K562 (cell line): Measurements from ENCODE around the gene DHRS13. TPM values are rescaled to one million over a fixed set of nuclear protein-coding genes. Genes with fewer than 3 reads are reported as not detected.

Experiments used
- ARID1B ChIP-seq: fragments of 450-650 bp; IDR thresholded peaks from 2 replicates; pipeline ENCODE4 v1.6.1; 2016; ENCODE audit warnings: antibody characterized with exemption, mild to moderate bottlenecking, inconsistent platforms
- BRD4 ChIP-seq: fragments of 200-600 bp; sonication (generic); IDR thresholded peaks from 2 replicates; pipeline ENCODE4 v1.6.1; 2017; ENCODE audit warnings: inconsistent platforms
- CAMTA2 ChIP-seq: fragments of 250-450 bp; sonication (Bioruptor Pico); conservative IDR thresholded peaks from 2 replicates; pipeline ENCODE4 v1.5.1; 2022
- CBX2 ChIP-seq: fragments of 200-600 bp; sonication (generic); IDR thresholded peaks from one replicate; pipeline ENCODE4 v1.6.1; 2012; ENCODE audit warnings: mild to moderate bottlenecking, low read length, inconsistent platforms; ENCODE audit not compliant: insufficient read depth, poor library complexity, severe bottlenecking
- CHD2 ChIP-seq: IDR thresholded peaks from 2 replicates; pipeline ENCODE4 v1.6.1; 2011; ENCODE audit warnings: low read depth, low read length
- COPS2 ChIP-seq: fragments of 450-650 bp; conservative IDR thresholded peaks from 2 replicates; pipeline ENCODE4 v1.6.1; 2016; ENCODE audit warnings: mild to moderate bottlenecking, moderate library complexity
- GABPA ChIP-seq: fragments of 200-800 bp; sonication (Bioruptor generic); conservative IDR thresholded peaks from 2 replicates; pipeline ENCODE4 v1.6.1; 2016; ENCODE audit warnings: low read depth, missing genetic modification characterization, missing compliant biosample characterization
- HNRNPL ChIP-seq: fragments of 200-400 bp; formaldehyde crosslinking; IDR thresholded peaks from 2 replicates; pipeline ENCODE4 v1.6.1; 2017; ENCODE audit warnings: low read depth, mild to moderate bottlenecking, low read length
- KLF13 ChIP-seq: fragments of 450-650 bp; IDR thresholded peaks from 2 replicates; pipeline ENCODE4 v1.6.1; 2016; ENCODE audit warnings: missing genetic modification characterization, low read depth, mild to moderate bottlenecking, missing compliant biosample characterization, moderate library complexity, borderline replicate concordance
- KLF16 ChIP-seq: IDR thresholded peaks from 2 replicates; pipeline ENCODE4 v1.6.1; 2016; ENCODE audit warnings: antibody characterized with exemption
- NCOA6 ChIP-seq: fragments of 450-650 bp; IDR thresholded peaks from 2 replicates; pipeline ENCODE4 v1.6.1; 2017; ENCODE audit warnings: mild to moderate bottlenecking
- PML ChIP-seq: IDR thresholded peaks from 2 replicates; pipeline ENCODE4 v1.6.1; 2012; ENCODE audit warnings: low read length, inconsistent platforms
- RAD51 ChIP-seq: fragments of 450-650 bp; IDR thresholded peaks from 2 replicates; pipeline ENCODE4 v1.7.1; 2016; ENCODE audit warnings: low read depth, mild to moderate bottlenecking, borderline replicate concordance
- RBM25 ChIP-seq: fragments of 200-400 bp; formaldehyde crosslinking; IDR thresholded peaks from 2 replicates; pipeline ENCODE4 v1.6.1; 2018; ENCODE audit warnings: low read length, low read depth, moderate library complexity; ENCODE audit not compliant: severe bottlenecking
- SNIP1 ChIP-seq: fragments of 450-650 bp; IDR thresholded peaks from 2 replicates; pipeline ENCODE4 v1.7.1; 2017; ENCODE audit warnings: low read depth, mild to moderate bottlenecking
- SRSF3 ChIP-seq: fragments of 200-400 bp; formaldehyde crosslinking; IDR thresholded peaks from 2 replicates; pipeline ENCODE4 v1.6.1; 2016; ENCODE audit warnings: mild to moderate bottlenecking, low read length, moderate library complexity; ENCODE audit not compliant: insufficient read depth
- TCF7L2 ChIP-seq: fragments of 150-350 bp; IDR thresholded peaks from 2 replicates; pipeline ENCODE4 v1.6.1; 2016; ENCODE audit warnings: low read depth, mild to moderate bottlenecking, low read length, moderate library complexity
- U2AF2 ChIP-seq: fragments of 200-400 bp; formaldehyde crosslinking; optimal IDR thresholded peaks from 2 replicates; pipeline ENCODE3; 2017; ENCODE audit warnings: low read depth, mild to moderate bottlenecking, low read length
- ZFP36 ChIP-seq: fragments of 150-350 bp; IDR thresholded peaks from 2 replicates; pipeline ENCODE4 v1.6.1; 2018; ENCODE audit warnings: low read length, low read depth; ENCODE audit not compliant: partially characterized antibody
- ZZZ3 ChIP-seq: fragments of 450-650 bp; IDR thresholded peaks from 2 replicates; pipeline ENCODE4 v1.6.1; 2016; ENCODE audit warnings: antibody characterized with exemption, mild to moderate bottlenecking, moderate library complexity
- polyA plus RNA-seq, 8 experiments: library from polyadenylated mRNA; depleted of rRNA in 4 of 8; stranded (reverse) in 5 of 8; unstranded in 3 of 8; fragments of >200 nt; fragmentation: Nextera tagmentation in 2 of 8; fragmentation: Illumina TruSeq in 1 of 8; extraction: Ambion mirVana in 2 of 8; extraction: Trizol in 1 of 8; gene quantifications; 2 replicates each; pipeline versions ENCODE4 v1.2.1 to v1.2.3, GENCODE V29; 2011 to 2014; ENCODE audit warnings: inconsistent platforms in 1 of 8, missing spikeins in 1 of 8
- total RNA-seq, 7 experiments: library from RNA; depleted of rRNA in 6 of 7; stranded (reverse); fragments of >200 nt in 6 of 7; fragmentation: Illumina TruSeq in 2 of 7; extraction: Trizol in 2 of 7; gene quantifications; 2 replicates each; pipeline versions ENCODE4 v1.2.1 to v1.2.3, GENCODE V29; 2011 to 2021; ENCODE audit warnings: low replicate concordance in 1 of 7
- TF ChIP-seq, protein P1 (sequence below): sonication (generic); formaldehyde crosslinking; IDR thresholded peaks from 2 replicates; pipeline ENCODE4 v1.8.1; 2023; ENCODE audit warnings: mild to moderate bottlenecking, missing genetic modification reagents
- TF ChIP-seq, protein P2 (sequence below): sonication (generic); formaldehyde crosslinking; IDR thresholded peaks from 2 replicates; pipeline ENCODE4 v1.8.0; 2022; ENCODE audit warnings: mild to moderate bottlenecking, low read depth, missing genetic modification reagents
- TF ChIP-seq, protein P3 (sequence below): fragments of 450-650 bp; conservative IDR thresholded peaks from 2 replicates; pipeline ENCODE4 v1.6.1; 2016; ENCODE audit warnings: missing genetic modification characterization, low read depth, mild to moderate bottlenecking, control low read depth, missing compliant biosample characterization
- TF ChIP-seq, protein P4 (sequence below): fragments of 450-650 bp; formaldehyde crosslinking; IDR thresholded peaks from 2 replicates; pipeline ENCODE4 v1.4.0; 2020; ENCODE audit warnings: mild to moderate bottlenecking, moderate library complexity

DHRS13 gene
- total and polyA plus RNA-seq, 9 of the 15 experiments (the other 6 are each of a cell fraction or from before 2014, with no cell fraction given): 0.32 to 52.3 (median 34.3) TPM; not detected in 1

DNA sequence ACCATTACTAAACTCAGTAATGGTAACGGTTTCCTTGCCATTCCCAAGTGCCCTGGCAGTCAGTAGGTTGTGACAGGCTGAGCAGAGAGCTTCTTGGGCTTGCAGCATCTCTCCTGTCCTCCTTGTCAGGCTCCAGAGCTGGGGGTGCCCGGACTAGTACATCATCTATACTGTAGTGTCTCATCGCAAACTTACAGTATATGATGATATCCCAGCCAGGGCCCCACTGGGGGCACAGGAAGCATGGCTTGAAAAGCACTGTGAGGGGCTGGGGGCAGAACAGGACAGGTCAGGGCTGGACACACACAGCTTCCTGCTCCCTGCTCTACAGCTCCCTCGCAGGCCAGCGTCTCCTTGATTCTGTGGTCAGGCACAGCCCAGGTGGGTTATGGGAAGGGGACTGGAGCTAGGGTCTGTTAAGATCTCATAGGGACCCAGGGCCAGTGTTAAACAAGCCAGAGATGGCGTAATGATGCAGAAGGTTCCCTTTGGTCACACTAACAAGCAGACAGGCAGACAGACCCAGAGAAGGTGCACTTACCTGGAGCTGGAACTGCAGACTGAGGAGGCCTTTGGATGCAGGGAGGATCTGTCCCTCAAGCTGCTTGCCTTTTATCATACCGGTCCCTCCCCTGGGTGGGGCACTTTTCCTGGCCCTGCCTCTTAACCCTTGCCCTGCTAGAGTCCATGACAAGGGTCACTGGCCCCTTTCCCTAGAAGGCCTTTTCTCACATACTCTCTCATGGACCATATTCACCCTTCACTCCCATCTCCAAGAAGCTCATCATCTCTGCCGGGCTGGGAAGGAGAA is 41.3 kb downstream of the DHRS13 start (continued):
- TF ChIP-seq KLF13 (tag) (no peak), ZFP36 (peak; percentile 25), CHD2 (no peak), ARID1B (peak; percentile 51; the same call in 1 of the 2 replicates), KLF16 (no peak), PML (peak; percentile 47), TCF7L2 (no peak), CAMTA2 (CRISPR knock-in tag) (no peak), SNIP1 (no peak), ZZZ3 (no peak), CBX2 (no peak), COPS2 (no peak), HNRNPL (no peak), RBM25 (no peak), SRSF3 (no peak), NCOA6 (no peak), U2AF2 (no peak), BRD4 (no peak), RAD51 (no peak), GABPA (tag) (peak; percentile 29; the same call in 1 of the 2 replicates)
- TF ChIP-seq, protein P1, sequence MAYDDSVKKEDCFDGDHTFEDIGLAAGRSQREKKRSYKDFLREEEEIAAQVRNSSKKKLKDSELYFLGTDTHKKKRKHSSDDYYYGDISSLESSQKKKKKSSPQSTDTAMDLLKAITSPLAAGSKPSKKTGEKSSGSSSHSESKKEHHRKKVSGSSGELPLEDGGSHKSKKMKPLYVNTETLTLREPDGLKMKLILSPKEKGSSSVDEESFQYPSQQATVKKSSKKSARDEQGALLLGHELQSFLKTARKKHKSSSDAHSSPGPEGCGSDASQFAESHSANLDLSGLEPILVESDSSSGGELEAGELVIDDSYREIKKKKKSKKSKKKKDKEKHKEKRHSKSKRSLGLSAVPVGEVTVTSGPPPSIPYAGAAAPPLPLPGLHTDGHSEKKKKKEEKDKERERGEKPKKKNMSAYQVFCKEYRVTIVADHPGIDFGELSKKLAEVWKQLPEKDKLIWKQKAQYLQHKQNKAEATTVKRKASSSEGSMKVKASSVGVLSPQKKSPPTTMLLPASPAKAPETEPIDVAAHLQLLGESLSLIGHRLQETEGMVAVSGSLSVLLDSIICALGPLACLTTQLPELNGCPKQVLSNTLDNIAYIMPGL (CRISPR knock-in tag): no peak
- TF ChIP-seq, protein P2, sequence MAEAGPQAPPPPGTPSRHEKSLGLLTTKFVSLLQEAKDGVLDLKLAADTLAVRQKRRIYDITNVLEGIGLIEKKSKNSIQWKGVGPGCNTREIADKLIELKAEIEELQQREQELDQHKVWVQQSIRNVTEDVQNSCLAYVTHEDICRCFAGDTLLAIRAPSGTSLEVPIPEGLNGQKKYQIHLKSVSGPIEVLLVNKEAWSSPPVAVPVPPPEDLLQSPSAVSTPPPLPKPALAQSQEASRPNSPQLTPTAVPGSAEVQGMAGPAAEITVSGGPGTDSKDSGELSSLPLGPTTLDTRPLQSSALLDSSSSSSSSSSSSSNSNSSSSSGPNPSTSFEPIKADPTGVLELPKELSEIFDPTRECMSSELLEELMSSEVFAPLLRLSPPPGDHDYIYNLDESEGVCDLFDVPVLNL: no peak
- TF ChIP-seq, protein P3, sequence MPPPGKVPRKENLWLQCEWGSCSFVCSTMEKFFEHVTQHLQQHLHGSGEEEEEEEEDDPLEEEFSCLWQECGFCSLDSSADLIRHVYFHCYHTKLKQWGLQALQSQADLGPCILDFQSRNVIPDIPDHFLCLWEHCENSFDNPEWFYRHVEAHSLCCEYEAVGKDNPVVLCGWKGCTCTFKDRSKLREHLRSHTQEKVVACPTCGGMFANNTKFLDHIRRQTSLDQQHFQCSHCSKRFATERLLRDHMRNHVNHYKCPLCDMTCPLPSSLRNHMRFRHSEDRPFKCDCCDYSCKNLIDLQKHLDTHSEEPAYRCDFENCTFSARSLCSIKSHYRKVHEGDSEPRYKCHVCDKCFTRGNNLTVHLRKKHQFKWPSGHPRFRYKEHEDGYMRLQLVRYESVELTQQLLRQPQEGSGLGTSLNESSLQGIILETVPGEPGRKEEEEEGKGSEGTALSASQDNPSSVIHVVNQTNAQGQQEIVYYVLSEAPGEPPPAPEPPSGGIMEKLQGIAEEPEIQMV: no peak
- TF ChIP-seq, protein P4, sequence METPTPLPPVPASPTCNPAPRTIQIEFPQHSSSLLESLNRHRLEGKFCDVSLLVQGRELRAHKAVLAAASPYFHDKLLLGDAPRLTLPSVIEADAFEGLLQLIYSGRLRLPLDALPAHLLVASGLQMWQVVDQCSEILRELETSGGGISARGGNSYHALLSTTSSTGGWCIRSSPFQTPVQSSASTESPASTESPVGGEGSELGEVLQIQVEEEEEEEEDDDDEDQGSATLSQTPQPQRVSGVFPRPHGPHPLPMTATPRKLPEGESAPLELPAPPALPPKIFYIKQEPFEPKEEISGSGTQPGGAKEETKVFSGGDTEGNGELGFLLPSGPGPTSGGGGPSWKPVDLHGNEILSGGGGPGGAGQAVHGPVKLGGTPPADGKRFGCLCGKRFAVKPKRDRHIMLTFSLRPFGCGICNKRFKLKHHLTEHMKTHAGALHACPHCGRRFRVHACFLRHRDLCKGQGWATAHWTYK (CRISPR knock-in tag): no peak; the same call in 1 of the 2 replicates
